Activated T-cell treated with anti-CD3 and anti-CD28 coated beads, Interleukin-2, amount 50 U/mL, for 4 hours (primary cell): Measurements from ENCODE around the gene TRIM15. TPM values are rescaled to one million over a fixed set of nuclear protein-coding genes. Genes with fewer than 3 reads are reported as not detected.

ENCODE experiments used
- ATAC-seq, 2 donors: fragments of 200-7000 bp; cut with Tn5 transposase; one replicate each; pipeline ENCODE4 v1.10.0; 2021
- DNase-seq: peaks from one replicate; pipeline ENCODE4 v3.0.0-alpha.2; 2020
- H3K27me3 Mint-ChIP-seq: one replicate; pipeline ENCODE4 v1.8.0; 2021; ENCODE audit warnings: low read depth, mixed read lengths
- H3K36me3 Mint-ChIP-seq: one replicate; pipeline ENCODE4 v1.8.0; 2022; ENCODE audit warnings: mixed read lengths; ENCODE audit not compliant: insufficient read depth
- H3K4me1 Mint-ChIP-seq: one replicate; pipeline ENCODE4 v1.8.0; 2021; ENCODE audit warnings: low read depth, mixed read lengths
- H3K4me3 Mint-ChIP-seq: one replicate; pipeline ENCODE4 v1.8.0; 2021; ENCODE audit warnings: mild to moderate bottlenecking, moderate library complexity, mixed read lengths
- H3K9me3 Mint-ChIP-seq: one replicate; pipeline ENCODE4 v1.8.0; 2021; ENCODE audit warnings: mixed read lengths
- total RNA-seq, 3 donors: library from RNA; stranded (reverse); gene quantifications; one replicate each; pipeline ENCODE4 v1.2.1, GENCODE V29; 2021

Gene TRIM15
- total RNA-seq, 3 donors from 2014 or later, result 0.15 TPM; not detected in 2

DNA sequence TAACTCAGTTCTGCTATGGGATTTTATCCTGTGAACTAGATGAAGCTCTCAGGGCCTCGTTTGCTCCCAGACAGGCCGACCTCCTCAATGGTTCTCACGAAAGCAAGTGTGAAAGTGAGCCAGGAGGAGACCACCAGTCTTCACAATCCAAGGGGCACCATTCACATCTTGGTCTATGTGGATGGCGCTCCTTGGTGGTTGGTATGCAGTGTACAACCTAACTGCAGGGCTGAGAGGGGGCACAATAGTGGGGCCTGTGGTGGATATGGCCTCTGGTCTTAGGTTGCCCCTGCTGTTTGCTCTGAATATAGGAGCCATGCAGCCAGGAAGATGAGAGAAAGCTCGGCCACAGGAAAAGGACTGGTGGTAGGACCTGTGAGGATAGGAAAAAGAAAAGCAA, 25.2 kb downstream of the TRIM15 start:
- H3K9me3 Mint-ChIP-seq, result no peaks in the 10 kb centered on the region
- ATAC-seq (no peak), DNase-seq (no peak)
- no peaks in the 10 kb centered on the region for H3K4me1 Mint-ChIP-seq
- peaks cover 59% of the 10 kb centered on the region for H3K36me3 Mint-ChIP-seq
- H3K27me3 Mint-ChIP-seq, result no peaks in the 10 kb centered on the region
- no peak overlapping the region for H3K4me3 Mint-ChIP-seq

DNA sequence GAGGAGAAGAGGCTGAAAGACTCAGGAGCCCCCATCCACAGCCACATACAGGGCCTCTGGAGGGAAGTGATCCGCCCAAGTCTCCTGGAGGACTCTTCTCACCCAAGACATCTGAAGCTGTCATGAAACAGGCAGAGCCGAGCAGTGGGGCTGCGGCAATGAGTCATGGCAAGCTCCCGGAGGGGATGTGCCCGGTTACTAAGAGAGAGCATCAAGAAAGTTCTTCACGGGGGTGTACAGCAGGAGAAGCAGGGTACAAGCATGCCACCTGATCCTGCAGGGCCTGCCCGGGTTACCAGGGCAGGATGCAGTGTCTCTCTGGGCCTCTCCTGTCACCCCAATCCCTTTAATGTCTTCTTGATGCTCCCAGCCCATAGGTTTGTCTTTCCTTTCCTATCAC, 28.7 kb downstream of the TRIM15 start:
- no peaks in the 10 kb centered on the region for H3K4me1 Mint-ChIP-seq
- H3K9me3 Mint-ChIP-seq, result no peaks in the 10 kb centered on the region
- no peak overlapping the region for H3K4me3 Mint-ChIP-seq
- no peaks in the 10 kb centered on the region for H3K27me3 Mint-ChIP-seq
- peaks cover 49% of the 10 kb centered on the region for H3K36me3 Mint-ChIP-seq
- no peak for ATAC-seq
- no peak for DNase-seq

DNA sequence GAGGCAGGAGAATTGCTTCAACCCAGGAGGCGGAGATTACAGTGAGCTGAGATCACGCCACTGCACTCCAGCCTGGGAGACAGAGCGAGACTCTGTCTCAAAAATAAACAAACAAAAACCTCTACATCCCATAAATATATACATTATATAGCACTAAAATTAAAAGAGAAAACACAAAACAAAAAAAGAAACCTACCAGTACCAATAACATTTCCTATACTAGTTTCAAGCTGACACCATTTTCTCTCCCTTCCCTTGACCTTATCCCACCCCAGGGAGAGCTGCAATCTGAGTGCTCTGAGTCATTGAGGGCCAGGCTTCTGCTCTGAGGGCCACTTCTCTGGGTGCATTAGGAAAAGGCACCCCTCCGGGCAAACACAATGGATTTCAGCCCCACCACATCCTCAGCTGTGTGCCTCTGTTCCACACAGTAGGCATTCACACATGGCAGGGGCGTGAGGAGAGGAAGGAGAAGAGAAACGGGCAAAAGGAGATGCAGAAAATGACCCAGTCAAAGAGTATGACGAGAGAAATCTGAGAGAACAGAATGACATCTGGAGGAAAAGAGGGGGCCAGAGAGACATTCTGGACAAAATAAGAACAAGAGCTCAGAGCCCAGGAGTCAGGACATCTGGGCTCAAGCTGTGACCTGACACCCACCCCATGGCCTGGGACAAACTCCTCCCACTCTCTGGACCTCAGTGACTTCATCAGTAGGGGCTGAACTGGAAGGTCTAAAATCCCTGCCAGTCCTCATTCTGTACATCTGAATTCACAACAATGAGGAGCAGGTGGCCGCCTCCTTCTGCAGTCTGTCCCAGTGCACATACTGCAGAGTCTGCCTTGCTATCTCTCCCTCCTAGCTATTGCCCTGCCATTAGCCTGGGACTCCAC, 31.7 kb downstream of the TRIM15 start:
- H3K36me3 Mint-ChIP-seq, result peaks cover 47% of the 10 kb centered on the region
- H3K4me1 Mint-ChIP-seq, result peaks cover 1% of the 10 kb centered on the region
- no peaks in the 10 kb centered on the region for H3K27me3 Mint-ChIP-seq
- no peak overlapping the region for H3K4me3 Mint-ChIP-seq
- no peak for DNase-seq
- ATAC-seq, result no peak
- no peaks in the 10 kb centered on the region for H3K9me3 Mint-ChIP-seq

DNA sequence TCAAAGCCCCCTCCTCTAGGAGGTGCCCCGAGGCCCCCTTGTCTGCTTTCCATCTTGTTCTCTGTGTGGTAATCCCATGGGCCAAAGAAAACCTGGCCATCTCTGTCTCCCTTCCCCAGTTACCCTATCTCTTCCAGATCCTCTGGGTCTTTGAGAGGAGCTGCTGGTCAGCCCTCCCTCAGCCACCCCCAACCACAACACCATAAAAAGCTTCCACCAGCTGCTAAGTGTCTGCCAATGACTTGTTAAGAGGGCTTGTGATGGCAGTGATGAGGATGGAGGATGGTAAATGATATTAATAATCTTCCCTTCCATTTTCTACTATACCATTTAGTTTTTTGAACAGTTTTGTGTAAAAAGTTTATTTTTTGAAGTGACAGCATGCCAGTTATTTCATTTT, 32.6 kb downstream of the TRIM15 start:
- Mint-ChIP-seq H3K36me3 (peaks cover 47% of the 10 kb centered on the region), H3K27me3 (no peaks in the 10 kb centered on the region), H3K4me3 (no peak overlapping the region), H3K4me1 (peaks cover 8% of the 10 kb centered on the region), H3K9me3 (no peaks in the 10 kb centered on the region)
- ATAC-seq, result no peak
- no peak for DNase-seq

DNA sequence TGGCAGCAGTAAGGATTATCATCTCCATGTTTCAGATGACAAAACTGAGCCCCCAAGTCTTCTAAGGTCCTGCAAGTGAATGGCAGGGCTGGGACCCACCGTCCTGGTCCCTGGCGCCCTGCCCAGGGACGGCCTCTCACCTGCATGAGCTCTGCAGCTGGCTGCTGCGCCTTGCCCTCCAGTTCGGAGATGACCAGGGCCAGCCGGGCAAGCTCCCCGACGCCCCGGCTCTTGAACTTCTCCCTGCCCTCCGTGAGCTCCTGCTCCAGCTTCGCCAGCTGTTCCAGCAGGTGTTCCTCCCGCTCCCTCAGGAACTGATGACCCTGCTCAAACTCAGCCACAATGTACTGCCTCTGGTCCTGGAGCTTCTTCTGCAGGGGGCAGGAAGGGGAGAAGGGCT, 33.0 kb downstream of the TRIM15 start:
- peaks cover 44% of the 10 kb centered on the region for H3K36me3 Mint-ChIP-seq
- no peak overlapping the region for H3K4me3 Mint-ChIP-seq
- no peaks in the 10 kb centered on the region for H3K27me3 Mint-ChIP-seq
- DNase-seq (no peak), ATAC-seq (no peak)
- H3K4me1 Mint-ChIP-seq, result peaks cover 12% of the 10 kb centered on the region
- H3K9me3 Mint-ChIP-seq, result no peaks in the 10 kb centered on the region

DNA sequence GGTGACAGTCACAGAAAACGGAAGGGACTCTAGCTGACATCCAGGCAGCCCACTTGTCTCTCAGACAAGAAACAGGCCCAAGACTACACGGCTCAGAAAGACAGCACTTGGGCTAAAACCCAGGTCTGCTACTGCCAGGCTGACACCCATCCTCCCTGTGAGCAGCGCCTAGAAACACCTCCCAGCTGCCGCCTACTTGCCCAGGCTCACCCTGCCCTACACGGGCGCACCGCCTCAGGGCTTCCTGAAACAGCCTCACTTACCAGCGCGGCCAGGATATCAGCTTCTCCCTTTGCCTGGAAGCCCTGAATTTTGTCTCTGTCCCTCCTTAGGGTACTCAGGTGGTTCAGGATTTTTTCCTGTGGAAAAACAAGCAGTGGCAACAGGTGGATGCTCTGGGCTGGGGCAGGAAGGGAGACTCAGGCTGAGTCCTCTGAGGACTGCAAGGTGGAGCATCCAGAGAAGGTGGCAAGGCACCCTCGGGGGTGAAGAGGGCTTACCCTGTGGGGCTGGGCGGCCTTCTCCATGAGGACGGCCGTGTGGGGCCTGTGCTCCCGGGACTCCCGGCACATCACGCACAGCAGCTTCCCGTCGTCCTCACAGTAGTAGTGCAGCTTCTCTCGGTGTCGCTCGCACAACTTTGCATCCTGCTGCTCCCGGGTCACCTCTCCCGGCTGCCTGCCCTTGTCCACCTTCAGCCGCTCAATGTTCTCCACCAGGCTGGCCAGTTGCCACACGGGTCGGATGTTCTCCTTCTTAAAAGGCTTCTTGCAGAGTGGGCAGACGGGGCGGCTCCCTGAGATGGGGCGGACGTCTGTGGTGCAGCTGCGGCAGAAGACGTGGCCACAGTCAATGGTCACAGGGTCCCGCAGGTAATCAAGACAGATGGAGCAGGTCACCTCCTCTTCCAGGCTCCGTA, 35.1 kb downstream of the TRIM15 start:
- Mint-ChIP-seq H3K4me3 (no peak overlapping the region), H3K4me1 (peaks cover 22% of the 10 kb centered on the region), H3K36me3 (peaks cover 43% of the 10 kb centered on the region), H3K27me3 (no peaks in the 10 kb centered on the region), H3K9me3 (no peaks in the 10 kb centered on the region)
- ATAC-seq (no peak), DNase-seq (no peak)

DNA sequence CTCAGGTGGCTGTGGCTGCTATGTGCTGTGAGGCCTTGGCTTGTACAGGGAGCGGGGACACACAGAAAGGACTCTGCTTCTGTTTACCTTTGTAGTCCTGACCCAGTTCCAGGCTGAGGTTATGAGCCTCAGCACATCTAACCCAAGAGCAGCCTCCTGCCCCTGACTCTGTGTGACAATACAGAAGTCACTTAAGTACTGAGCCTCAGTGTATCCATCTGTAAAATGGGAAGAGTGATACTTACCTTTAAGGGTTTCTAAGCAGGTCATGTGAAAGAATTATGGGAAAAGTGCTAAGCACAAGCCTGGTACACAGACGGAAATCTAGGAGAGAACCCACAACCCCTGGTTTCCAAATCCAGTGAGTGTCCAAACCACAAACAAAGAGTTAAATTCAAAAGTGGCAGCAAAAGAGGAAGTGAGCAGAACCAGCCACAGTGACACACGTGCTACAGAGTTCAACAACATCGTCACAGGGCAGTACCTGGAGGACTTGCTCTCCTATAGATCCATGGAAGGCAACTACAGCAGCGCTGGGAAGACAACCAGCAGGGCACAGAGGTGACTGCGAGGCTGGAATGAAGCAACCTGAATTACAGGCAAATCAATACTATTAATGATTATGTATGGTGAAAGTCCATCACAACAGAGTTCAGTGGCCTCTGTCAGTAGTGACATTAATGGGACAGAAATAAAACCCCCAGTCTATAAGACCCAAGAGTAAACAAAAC, 37.4 kb downstream of the TRIM15 start:
- DNase-seq, result no peak
- Mint-ChIP-seq H3K4me1 (peaks cover 31% of the 10 kb centered on the region), H3K9me3 (no peaks in the 10 kb centered on the region), H3K4me3 (no peak overlapping the region), H3K27me3 (no peaks in the 10 kb centered on the region), H3K36me3 (peaks cover 41% of the 10 kb centered on the region)
- ATAC-seq, result no peak

DNA sequence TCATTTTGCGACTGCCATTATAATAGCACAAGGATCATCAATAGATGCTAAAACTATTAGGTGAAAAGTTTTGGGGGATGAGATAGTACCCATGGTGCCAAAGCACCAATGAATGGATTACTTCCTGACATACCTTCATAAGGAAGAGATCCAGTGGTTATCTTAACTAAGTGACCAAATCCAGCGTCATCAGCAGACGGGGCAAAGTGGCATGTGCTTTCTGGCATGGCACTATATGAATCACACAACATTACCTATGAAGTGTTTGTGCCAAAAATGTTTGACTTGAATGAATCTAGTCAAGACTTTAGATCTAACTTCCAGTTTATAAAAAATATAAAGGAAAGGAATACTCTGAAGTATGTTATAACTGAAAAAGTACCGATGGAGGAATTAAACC, 39.0 kb downstream of the TRIM15 start:
- ATAC-seq, result no peak
- Mint-ChIP-seq H3K36me3 (peaks cover 30% of the 10 kb centered on the region), H3K4me1 (peaks cover 48% of the 10 kb centered on the region), H3K4me3 (no peak overlapping the region), H3K9me3 (no peaks in the 10 kb centered on the region), H3K27me3 (no peaks in the 10 kb centered on the region)
- no peak for DNase-seq

DNA sequence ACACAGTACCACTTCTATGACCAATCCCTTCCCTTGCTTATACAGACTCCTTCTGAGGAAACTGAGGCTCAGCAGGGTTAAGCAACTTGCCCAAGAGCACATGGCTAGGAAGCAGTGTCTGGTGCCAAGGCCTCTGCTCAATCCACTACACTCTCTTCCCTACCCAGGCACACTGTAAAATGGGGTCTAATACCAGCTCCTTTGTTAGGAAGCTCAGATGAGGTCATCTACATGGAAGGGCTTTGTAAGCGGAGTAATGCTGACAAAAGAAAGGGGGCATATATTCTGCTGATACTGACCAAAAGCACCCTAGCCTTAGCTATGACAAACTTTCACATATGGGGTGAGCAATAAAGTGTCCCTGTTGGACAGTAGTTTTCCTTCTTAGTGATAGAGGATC, 40.8 kb downstream of the TRIM15 start:
- Mint-ChIP-seq H3K36me3 (peaks cover 30% of the 10 kb centered on the region), H3K27me3 (no peaks in the 10 kb centered on the region), H3K4me1 (peaks cover 64% of the 10 kb centered on the region), H3K9me3 (no peaks in the 10 kb centered on the region), H3K4me3 (no peak overlapping the region)
- DNase-seq (no peak), ATAC-seq (no peak)

DNA sequence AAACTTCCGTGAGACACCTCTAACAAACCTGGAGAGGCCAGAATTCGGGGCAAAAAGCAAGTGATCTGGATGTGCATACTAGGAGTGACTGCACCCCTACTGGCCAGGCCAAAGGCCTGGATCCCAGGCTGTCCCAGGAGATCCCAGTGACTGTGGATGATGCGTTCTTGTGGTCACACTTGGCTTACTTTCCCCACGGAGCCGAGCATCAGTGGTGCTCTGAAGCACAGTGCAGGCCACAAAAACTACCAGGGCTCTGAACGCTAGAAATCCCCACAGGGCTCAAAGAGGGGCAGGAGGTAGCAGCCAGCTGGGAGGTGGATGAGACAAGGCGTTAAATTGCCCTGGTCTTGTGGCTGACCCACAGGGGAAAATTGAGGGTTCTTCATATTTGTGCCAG, 42.8 kb downstream of the TRIM15 start:
- H3K36me3 Mint-ChIP-seq, result peaks cover 24% of the 10 kb centered on the region
- no peaks in the 10 kb centered on the region for H3K27me3 Mint-ChIP-seq
- ATAC-seq, result no peak
- H3K4me1 Mint-ChIP-seq, result peaks cover 72% of the 10 kb centered on the region
- no peaks in the 10 kb centered on the region for H3K9me3 Mint-ChIP-seq
- no peak overlapping the region for H3K4me3 Mint-ChIP-seq
- no peak for DNase-seq

DNA sequence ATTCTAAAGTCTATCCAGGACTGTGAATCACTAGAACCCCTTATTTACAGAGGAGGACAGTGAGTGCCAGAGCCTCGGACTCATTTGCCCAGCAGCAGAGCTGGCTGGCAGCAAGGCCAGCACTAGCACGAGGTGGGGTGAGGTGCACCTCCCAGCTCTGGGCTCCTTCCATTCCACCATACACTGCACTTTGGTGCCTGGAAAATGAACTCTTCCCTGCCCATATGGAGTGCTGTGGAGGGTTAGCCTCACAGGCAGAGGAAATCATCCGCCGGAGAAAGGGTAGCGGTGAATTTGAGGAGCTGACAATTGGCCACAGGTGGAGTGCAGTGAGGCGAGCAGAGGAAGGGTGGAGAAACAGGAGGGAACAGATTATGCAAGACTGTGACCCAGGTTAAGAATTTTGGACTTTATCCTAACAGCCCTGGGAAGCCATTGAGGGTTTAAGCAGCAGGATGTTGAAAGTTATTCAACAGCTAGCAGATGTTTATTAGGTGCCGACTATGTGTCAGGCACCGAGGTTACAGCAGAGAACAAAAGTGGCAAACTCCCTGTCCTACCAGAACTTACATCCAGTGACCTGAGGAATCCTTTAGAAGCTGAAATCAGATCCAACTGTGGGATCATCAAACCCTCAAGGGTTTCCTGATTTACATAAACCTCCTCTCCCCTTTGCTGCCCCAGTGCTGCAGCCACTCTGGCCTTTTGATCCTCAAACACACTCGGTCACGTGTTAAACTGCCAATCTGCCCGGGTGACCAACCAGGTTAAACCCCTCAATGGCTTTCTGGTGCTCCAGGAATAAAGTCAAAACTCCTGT, 43.7 kb downstream of the TRIM15 start:
- Mint-ChIP-seq H3K4me1 (peaks cover 74% of the 10 kb centered on the region), H3K9me3 (no peaks in the 10 kb centered on the region), H3K27me3 (no peaks in the 10 kb centered on the region), H3K36me3 (peaks cover 22% of the 10 kb centered on the region), H3K4me3 (no peak overlapping the region)
- DNase-seq, result no peak
- ATAC-seq, result no peak

DNA sequence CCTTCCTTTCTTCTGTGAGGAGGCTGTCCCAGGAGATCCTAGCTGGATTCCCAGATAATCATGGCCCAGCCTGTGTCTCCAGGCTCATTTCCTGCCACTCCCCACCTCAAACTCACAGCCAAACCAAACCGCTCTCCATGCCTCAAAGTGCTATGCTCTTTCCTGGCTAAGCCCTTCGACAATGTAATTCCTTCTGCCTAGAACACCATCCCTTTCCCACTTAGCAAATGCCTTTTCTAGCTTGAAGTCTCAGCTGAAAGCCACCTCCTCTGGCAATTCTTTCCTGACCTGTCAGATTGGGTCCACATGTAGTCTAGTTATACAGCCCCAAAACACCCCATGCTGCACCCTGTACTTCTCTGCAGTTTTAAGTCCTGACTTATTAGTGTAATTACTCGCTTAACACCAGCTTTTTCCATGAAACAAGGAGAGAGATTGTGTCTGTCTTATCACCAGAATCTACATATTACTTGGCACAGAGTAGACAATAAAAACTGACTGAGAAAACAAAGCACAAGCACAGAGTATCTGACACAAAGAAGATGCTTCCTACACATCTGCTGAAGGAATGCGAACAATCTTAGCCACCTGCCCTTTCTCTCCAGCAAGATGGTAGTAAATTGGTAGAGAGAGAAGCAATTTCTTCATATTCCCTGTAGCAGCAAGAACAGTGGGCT, 44.4 kb downstream of the TRIM15 start:
- Mint-ChIP-seq H3K4me3 (peak overlapping the region; percentile 24), H3K27me3 (no peaks in the 10 kb centered on the region), H3K4me1 (peaks cover 74% of the 10 kb centered on the region), H3K9me3 (no peaks in the 10 kb centered on the region), H3K36me3 (peaks cover 16% of the 10 kb centered on the region)
- ATAC-seq (no peak), DNase-seq (no peak)

DNA sequence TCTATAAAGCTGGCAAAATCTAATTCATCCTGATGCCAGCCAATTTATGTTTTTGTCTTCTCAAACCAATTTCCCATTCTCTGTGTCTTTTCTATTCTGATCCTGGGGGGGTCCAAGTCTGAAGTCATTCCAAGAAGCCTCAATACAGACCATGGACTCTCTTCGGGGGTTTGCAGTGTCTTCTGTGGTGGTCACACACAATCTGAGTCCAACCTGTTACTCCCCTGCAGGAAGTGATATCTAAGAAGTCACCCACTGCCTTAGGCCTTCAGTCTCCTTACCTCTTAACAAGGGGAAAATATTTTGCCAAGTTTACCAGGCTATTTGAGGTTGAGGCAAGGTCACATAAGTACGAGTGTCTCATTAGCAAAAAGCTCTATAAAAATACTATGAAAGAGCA, 48.0 kb downstream of the TRIM15 start:
- Mint-ChIP-seq H3K4me1 (peaks cover 76% of the 10 kb centered on the region), H3K27me3 (no peaks in the 10 kb centered on the region), H3K36me3 (peaks cover 13% of the 10 kb centered on the region), H3K9me3 (no peaks in the 10 kb centered on the region), H3K4me3 (peak overlapping the region; percentile 93)
- ATAC-seq, result no peak
- no peak for DNase-seq
